HepG2 (cell line): ENCODE data around the gene CNRIP1. TPM values are rescaled to one million over a fixed set of nuclear protein-coding genes. Genes with fewer than 3 reads are reported as not detected.

Experiments used
- AHR ChIP-seq: IDR thresholded peaks from 2 replicates; pipeline ENCODE4 v1.6.1; 2018; ENCODE audit warnings: missing genetic modification reagents, missing compliant biosample characterization
- CBX2 ChIP-seq, 2 experiments: fragments of 200-600 bp in 1 of 2; sonication (generic); formaldehyde crosslinking in 1 of 2; IDR thresholded peaks; 2 replicates each; pipeline versions ENCODE4 v1.7.0 to v1.8.1; 2018 to 2022; ENCODE audit warnings: low read depth in 2 of 2, low read length in 1 of 2, mild to moderate bottlenecking in 1 of 2, missing genetic modification reagents in 1 of 2
- FOXO4 ChIP-seq: sonication (generic); formaldehyde crosslinking; conservative IDR thresholded peaks from 2 replicates; pipeline ENCODE4 v1.8.1; 2023; ENCODE audit warnings: missing genetic modification reagents
- HHEX ChIP-seq: IDR thresholded peaks from 2 replicates; pipeline ENCODE4 v1.6.1; 2016; ENCODE audit warnings: control low read depth
- HINFP ChIP-seq: sonication (generic); formaldehyde crosslinking; IDR thresholded peaks from 2 replicates; pipeline ENCODE4 v1.4.0; 2020; ENCODE audit warnings: low read depth, mild to moderate bottlenecking, missing genetic modification reagents
- LBX2 ChIP-seq: sonication (generic); formaldehyde crosslinking; IDR thresholded peaks from 2 replicates; pipeline ENCODE4 v1.5.0; 2020; ENCODE audit warnings: missing genetic modification reagents, mild to moderate bottlenecking, borderline replicate concordance
- NR2F2 ChIP-seq: IDR thresholded peaks from 2 replicates; pipeline ENCODE4 v1.6.1; 2012; ENCODE audit warnings: low read depth, inconsistent platforms, borderline replicate concordance
- NRL ChIP-seq: sonication (generic); formaldehyde crosslinking; IDR thresholded peaks from 2 replicates; pipeline ENCODE4 v1.5.0; 2020; ENCODE audit warnings: missing genetic modification reagents, mild to moderate bottlenecking, moderate library complexity, borderline replicate concordance
- TBP ChIP-seq: sonication (generic); formaldehyde crosslinking; IDR thresholded peaks from 2 replicates; pipeline ENCODE4 v1.5.0; 2020; ENCODE audit warnings: missing genetic modification reagents
- ZBTB4 ChIP-seq: sonication (generic); formaldehyde crosslinking; IDR thresholded peaks from 2 replicates; pipeline ENCODE4 v1.4.0; 2020; ENCODE audit warnings: missing genetic modification reagents, mild to moderate bottlenecking, borderline replicate concordance
- ZFP37 ChIP-seq: sonication (generic); formaldehyde crosslinking; IDR thresholded peaks from 2 replicates; pipeline ENCODE4 v1.4.0; 2020; ENCODE audit warnings: missing genetic modification reagents, borderline replicate concordance
- ZNF121 ChIP-seq: sonication (generic); formaldehyde crosslinking; IDR thresholded peaks from 2 replicates; pipeline ENCODE4 v1.5.0; 2020; ENCODE audit warnings: mild to moderate bottlenecking, missing genetic modification reagents
- ZNF232 ChIP-seq: sonication (generic); formaldehyde crosslinking; IDR thresholded peaks from 2 replicates; pipeline ENCODE4 v1.4.0; 2020; ENCODE audit warnings: missing genetic modification reagents, borderline replicate concordance
- ZNF7 ChIP-seq: IDR thresholded peaks from 2 replicates; pipeline ENCODE4 v1.6.1; 2016; ENCODE audit warnings: missing biosample characterization, missing genetic modification reagents
- ZNF724P ChIP-seq: sonication (generic); formaldehyde crosslinking; IDR thresholded peaks from 2 replicates; pipeline ENCODE4 v1.8.0; 2022; ENCODE audit warnings: missing genetic modification reagents, borderline replicate concordance
- ZNF782 ChIP-seq: sonication (generic); formaldehyde crosslinking; IDR thresholded peaks from 2 replicates; pipeline ENCODE4 v1.4.0; 2020; ENCODE audit warnings: missing genetic modification reagents, mild to moderate bottlenecking, borderline replicate concordance
- polyA plus RNA-seq, 8 experiments: library from polyadenylated mRNA; depleted of rRNA in 3 of 8; stranded (reverse) in 7 of 8; unstranded in 1 of 8; fragments of >200 nt; fragmentation: Illumina TruSeq in 4 of 8; extraction: Trizol in 4 of 8; gene quantifications; 2 replicates each; pipeline versions ENCODE4 v1.2.1 to v1.2.3, GENCODE V29; 2011 to 2016; ENCODE audit warnings: low read depth in 4 of 8, missing spikeins in 1 of 8, mixed read lengths in 1 of 8; ENCODE audit not compliant: insufficient read depth in 1 of 8
- total RNA-seq, 5 experiments: library from RNA; depleted of rRNA; stranded (reverse); fragments of >200 nt; fragmentation: Illumina TruSeq; extraction: Trizol; gene quantifications; 2 replicates each; pipeline ENCODE4 v1.2.3, GENCODE V29; 2016; ENCODE audit warnings: low read depth in 1 of 5
- TF ChIP-seq, protein P1 (sequence below): sonication (generic); formaldehyde crosslinking; IDR thresholded peaks from 2 replicates; pipeline ENCODE4 v1.4.0; 2020; ENCODE audit warnings: mild to moderate bottlenecking, missing genetic modification reagents

The CNRIP1 gene
- total and polyA plus RNA-seq, 2 of the 13 experiments (the other 11 are each of a cell fraction or from before 2014, with no cell fraction given), result not detected

DNA sequence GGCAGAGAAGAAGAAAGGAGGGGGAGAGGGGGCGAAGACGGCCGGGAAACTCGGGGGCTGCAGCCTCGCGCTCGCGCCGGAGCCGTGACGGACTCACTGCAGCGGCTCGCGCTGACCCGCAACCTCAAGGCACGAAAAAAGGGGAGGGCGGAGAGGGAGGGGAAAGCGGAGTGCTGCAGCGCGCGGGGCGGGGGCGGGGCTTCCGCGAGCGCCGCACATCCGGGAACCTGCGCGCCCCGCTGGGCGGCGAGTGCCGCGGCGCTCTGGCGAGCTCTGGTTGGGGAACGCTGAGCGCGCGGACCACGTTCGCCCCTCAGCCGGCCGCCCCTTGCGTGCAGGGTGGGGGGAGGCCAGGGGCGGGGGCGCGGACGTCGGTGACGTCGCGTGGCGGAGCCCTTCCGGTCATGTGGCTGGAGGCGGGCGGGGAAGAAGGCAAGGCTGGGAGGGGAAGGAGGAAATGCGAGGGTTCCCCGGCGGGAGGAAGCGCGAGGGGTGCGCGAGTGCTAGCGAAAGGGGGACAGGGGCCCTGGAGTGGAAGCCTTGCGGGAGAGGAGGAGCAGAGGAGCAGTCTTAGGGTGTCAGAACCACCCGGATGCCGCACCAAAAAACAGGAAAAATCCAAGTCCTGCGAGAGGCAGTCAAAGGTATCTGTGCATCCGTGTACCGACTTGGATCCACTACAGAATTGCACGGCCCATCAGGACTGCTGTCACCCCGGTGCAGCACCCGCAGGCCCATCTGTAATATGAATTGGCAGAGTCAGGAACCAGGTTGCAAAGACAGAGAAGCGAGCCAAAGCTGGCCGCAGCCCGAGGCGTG is 67.1 kb downstream of the CNRIP1 start, which contains the start of gene PPP3R1 (continued):
- TF ChIP-seq HINFP (CRISPR knock-in tag) (peak; percentile 98), ZBTB4 (CRISPR knock-in tag) (peak; percentile 96; the same call in 1 of the 2 replicates), HHEX (CRISPR knock-in tag) (no peak), ZNF232 (CRISPR knock-in tag) (peak; percentile 69; the same call in 1 of the 2 replicates), NR2F2 (peak; percentile 38; the same call in 1 of the 2 replicates), LBX2 (CRISPR knock-in tag) (no peak; the same call in 1 of the 2 replicates), FOXO4 (CRISPR knock-in tag) (no peak), ZNF782 (CRISPR knock-in tag) (peak; percentile 78), ZFP37 (CRISPR knock-in tag) (no peak), ZNF121 (CRISPR knock-in tag) (no peak), NRL (peak; percentile 91), ZNF724P (no peak; the same call in 1 of the 2 replicates), AHR (CRISPR knock-in tag) (peak; percentile 20; the same call in 1 of the 2 replicates), TBP (no peak), CBX2 (IDR thresholded peaks at IDR 0.05; ENCODE audit: low read depth, low read length) (no peak), CBX2 (CRISPR knock-in tag; IDR thresholded peaks at IDR 0.05; ENCODE audit: low read depth) (no peak), ZNF7 (CRISPR knock-in tag) (no peak)
- TF ChIP-seq, protein P1, sequence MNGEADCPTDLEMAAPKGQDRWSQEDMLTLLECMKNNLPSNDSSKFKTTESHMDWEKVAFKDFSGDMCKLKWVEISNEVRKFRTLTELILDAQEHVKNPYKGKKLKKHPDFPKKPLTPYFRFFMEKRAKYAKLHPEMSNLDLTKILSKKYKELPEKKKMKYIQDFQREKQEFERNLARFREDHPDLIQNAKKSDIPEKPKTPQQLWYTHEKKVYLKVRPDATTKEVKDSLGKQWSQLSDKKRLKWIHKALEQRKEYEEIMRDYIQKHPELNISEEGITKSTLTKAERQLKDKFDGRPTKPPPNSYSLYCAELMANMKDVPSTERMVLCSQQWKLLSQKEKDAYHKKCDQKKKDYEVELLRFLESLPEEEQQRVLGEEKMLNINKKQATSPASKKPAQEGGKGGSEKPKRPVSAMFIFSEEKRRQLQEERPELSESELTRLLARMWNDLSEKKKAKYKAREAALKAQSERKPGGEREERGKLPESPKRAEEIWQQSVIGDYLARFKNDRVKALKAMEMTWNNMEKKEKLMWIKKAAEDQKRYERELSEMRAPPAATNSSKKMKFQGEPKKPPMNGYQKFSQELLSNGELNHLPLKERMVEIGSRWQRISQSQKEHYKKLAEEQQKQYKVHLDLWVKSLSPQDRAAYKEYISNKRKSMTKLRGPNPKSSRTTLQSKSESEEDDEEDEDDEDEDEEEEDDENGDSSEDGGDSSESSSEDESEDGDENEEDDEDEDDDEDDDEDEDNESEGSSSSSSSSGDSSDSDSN (CRISPR knock-in tag), result peak; percentile 80; the same call in 1 of the 2 replicates
